Measurements from ENCODE around the gene SKP1.

The SKP1 gene

GRCh38 chr5:134140530-134141201 is 36.1 kb downstream of the SKP1 start:
- peak; percentile 81 for TF ChIP-seq CTCF (IDR thresholded peaks at IDR 0.05; ENCODE audit: extremely low read depth, missing control alignments)
- peak; percentile 63 for DNase-seq (ENCODE audit: low spot score)

- no peak for TF ChIP-seq CTCF (IDR thresholded peaks at IDR 0.05; ENCODE audit: extremely low read depth, missing control alignments)
- no peak for DNase-seq (ENCODE audit: low spot score)
These were observed 36.8 kb downstream of the SKP1 start for GRCh38 chr5:134139891-134140469.

GRCh38 chr5:134139377-134139851 is 37.3 kb downstream of the SKP1 start:
- TF ChIP-seq CTCF (IDR thresholded peaks at IDR 0.05; ENCODE audit: extremely low read depth, missing control alignments): no peak

GRCh38 chr5:134138416-134139376 is 38.1 kb downstream of the SKP1 start:
- no peak for TF ChIP-seq CTCF (IDR thresholded peaks at IDR 0.05; ENCODE audit: extremely low read depth, missing control alignments)
- peak; percentile 74 for DNase-seq (ENCODE audit: low spot score)

More at GRCh38 chr5:134139377-134139851, 37.3 kb downstream of the SKP1 start:
- no peak for DNase-seq (ENCODE audit: low spot score)

- DNase-seq (ENCODE audit: low spot score): no peak
- no peak for TF ChIP-seq CTCF (IDR thresholded peaks at IDR 0.05; ENCODE audit: extremely low read depth, missing control alignments)
These were observed 40.0 kb downstream of the SKP1 start for GRCh38 chr5:134136771-134137170.

- no peak for TF ChIP-seq CTCF (IDR thresholded peaks at IDR 0.05; ENCODE audit: extremely low read depth, missing control alignments)
- DNase-seq (ENCODE audit: low spot score): no peak
These were observed 40.5 kb downstream of the SKP1 start for GRCh38 chr5:134136221-134136631.

All from GM20000 (cell line).